Panc1 (cell line): ENCODE results near the gene SMG1. TPM values are rescaled to one million over a fixed set of nuclear protein-coding genes. Genes with fewer than 3 reads are reported as not detected.

Source experiments
- ATAC-seq: fragments of 200-7000 bp; cut with Tn5 transposase; 2 replicates; pipeline ENCODE4 v1.9.1; 2020; ENCODE audit warnings: mild to moderate bottlenecking, moderate library complexity
- BruUV-seq: library from RNA; stranded (reverse); fragments of 400-500 nt; replicated peaks from 2 replicates; lab custom pipeline; 2021; lab: Mats Ljungman, UMichigan
- CTCF ChIA-PET: fragments of 300-600 bp; sonication (Branson Sonifier 250); formaldehyde crosslinking; loops from one replicate; lab custom pipeline; 2022; ENCODE audit warnings: antibody characterized with exemption; lab: Charles Lee
- POLR2A ChIA-PET: fragments of 300-600 bp; sonication (Branson Sonifier 250); formaldehyde crosslinking; loops from one replicate; lab custom pipeline; 2022; ENCODE audit warnings: antibody characterized with exemption; lab: Charles Lee
- DNase-seq: peaks from one replicate; pipeline ENCODE4 v3.0.0-alpha.2; 2010; ENCODE audit warnings: low read depth, low spot score
- H3K27ac ChIP-seq: 2 replicates; pipeline ENCODE4 v1.5.1; 2011; ENCODE audit warnings: mild to moderate bottlenecking, low read length, inconsistent platforms
- H3K27me3 ChIP-seq: fragments of 200-500 bp; sonication (Bioruptor generic); 2 replicates; pipeline ENCODE4 v1.6.0; 2014; ENCODE audit warnings: low read length, inconsistent platforms; ENCODE audit not compliant: control insufficient read depth, insufficient read depth
- H3K36me3 ChIP-seq: fragments of 200-500 bp; sonication (Bioruptor generic); 2 replicates; pipeline ENCODE4 v1.5.1; 2014; ENCODE audit warnings: inconsistent platforms, mild to moderate bottlenecking, low read length, moderate library complexity; ENCODE audit not compliant: control insufficient read depth, insufficient read depth
- H3K4me1 ChIP-seq: 2 replicates; pipeline ENCODE4 v1.5.1; 2011; ENCODE audit warnings: inconsistent platforms, mild to moderate bottlenecking, low read length, moderate library complexity; ENCODE audit not compliant: control insufficient read depth, insufficient read depth
- H3K4me3 ChIP-seq, 2 experiments: 2 replicates each; pipeline ENCODE4 v1.5.1; 2011 to 2012; ENCODE audit warnings: low read depth in 2 of 2, low read length in 2 of 2, mild to moderate bottlenecking in 2 of 2, inconsistent platforms in 1 of 2, moderate library complexity in 1 of 2
- H3K9me3 ChIP-seq: fragments of 200-500 bp; sonication (Bioruptor generic); 2 replicates; pipeline ENCODE4 v1.5.1; 2014; ENCODE audit warnings: low read depth, mild to moderate bottlenecking, inconsistent platforms, low read length, moderate library complexity; ENCODE audit not compliant: control insufficient read depth, insufficient read depth
- CTCF ChIP-seq: fragments of 450-650 bp; IDR thresholded peaks from 2 replicates; pipeline ENCODE4 v1.5.1; 2017; ENCODE audit warnings: mild to moderate bottlenecking
- POLR2AphosphoS5 ChIP-seq: IDR thresholded peaks from 2 replicates; pipeline ENCODE4 v1.6.1; 2012; ENCODE audit warnings: mild to moderate bottlenecking, low read depth, low read length, moderate library complexity
- SIN3A ChIP-seq: IDR thresholded peaks from 2 replicates; pipeline ENCODE4 v1.6.1; 2012; ENCODE audit warnings: low read depth, mild to moderate bottlenecking, low read length, moderate library complexity, borderline replicate concordance; ENCODE audit not compliant: insufficient read depth
- TCF7L2 ChIP-seq: IDR thresholded peaks from 2 replicates; pipeline ENCODE4 v1.6.1; 2011; ENCODE audit warnings: mild to moderate bottlenecking, low read depth, low read length, inconsistent platforms
- in situ Hi-C: cut with HindIII; loops from 2 replicates; pipeline ENCODE4 v1.10.0; 2016; ENCODE audit warnings: low sequenced_read_pairs, low pct_unique_long_range_greater_than_20kb
- intact Hi-C: fragments of 100-400 bp; cut with micrococcal nuclease; formaldehyde crosslinking; loops from one replicate; pipeline ENCODE4 v1.10.0; 2022; ENCODE audit not compliant: unreplicated experiment
- total RNA-seq: library from RNA; stranded (reverse); gene quantifications from one replicate; pipeline ENCODE4 v1.2.1, GENCODE V29; 2021; ENCODE audit not compliant: unreplicated experiment
- TF ChIP-seq, protein P1 (sequence below), 2 experiments: IDR thresholded peaks; 2 replicates each; pipeline ENCODE4 v1.6.1; 2011 to 2012; ENCODE audit warnings: low read depth in 2 of 2, control low read depth in 1 of 2, low read length in 1 of 2, mild to moderate bottlenecking in 1 of 2, moderate library complexity in 1 of 2; ENCODE audit not compliant: insufficient read depth in 1 of 2

SMG1 gene
- total RNA-seq, 1 experiment from 2014 or later = 113 TPM

- Histone ChIP-seq H3K27ac (no peak overlapping the region), H3K36me3 (peaks cover 79% of the 10 kb centered on the region), H3K4me3 (no peak overlapping the region), H3K9me3 (no peaks in the 10 kb centered on the region), H3K27me3 (no peaks in the 10 kb centered on the region), H3K4me1 (no peaks in the 10 kb centered on the region)
- ChIA-PET CTCF (interaction anchor here (0.7 kb wide), 1 partner anchor 133 kb away, joined by 3 read pairs; no protein-coding TSS in a partner anchor), POLR2A (no interaction called here)
- TF ChIP-seq SIN3A (no peak), TCF7L2 (no peak), CTCF (no peak), POLR2AphosphoS5 (no peak)
- TF ChIP-seq, protein P1, sequence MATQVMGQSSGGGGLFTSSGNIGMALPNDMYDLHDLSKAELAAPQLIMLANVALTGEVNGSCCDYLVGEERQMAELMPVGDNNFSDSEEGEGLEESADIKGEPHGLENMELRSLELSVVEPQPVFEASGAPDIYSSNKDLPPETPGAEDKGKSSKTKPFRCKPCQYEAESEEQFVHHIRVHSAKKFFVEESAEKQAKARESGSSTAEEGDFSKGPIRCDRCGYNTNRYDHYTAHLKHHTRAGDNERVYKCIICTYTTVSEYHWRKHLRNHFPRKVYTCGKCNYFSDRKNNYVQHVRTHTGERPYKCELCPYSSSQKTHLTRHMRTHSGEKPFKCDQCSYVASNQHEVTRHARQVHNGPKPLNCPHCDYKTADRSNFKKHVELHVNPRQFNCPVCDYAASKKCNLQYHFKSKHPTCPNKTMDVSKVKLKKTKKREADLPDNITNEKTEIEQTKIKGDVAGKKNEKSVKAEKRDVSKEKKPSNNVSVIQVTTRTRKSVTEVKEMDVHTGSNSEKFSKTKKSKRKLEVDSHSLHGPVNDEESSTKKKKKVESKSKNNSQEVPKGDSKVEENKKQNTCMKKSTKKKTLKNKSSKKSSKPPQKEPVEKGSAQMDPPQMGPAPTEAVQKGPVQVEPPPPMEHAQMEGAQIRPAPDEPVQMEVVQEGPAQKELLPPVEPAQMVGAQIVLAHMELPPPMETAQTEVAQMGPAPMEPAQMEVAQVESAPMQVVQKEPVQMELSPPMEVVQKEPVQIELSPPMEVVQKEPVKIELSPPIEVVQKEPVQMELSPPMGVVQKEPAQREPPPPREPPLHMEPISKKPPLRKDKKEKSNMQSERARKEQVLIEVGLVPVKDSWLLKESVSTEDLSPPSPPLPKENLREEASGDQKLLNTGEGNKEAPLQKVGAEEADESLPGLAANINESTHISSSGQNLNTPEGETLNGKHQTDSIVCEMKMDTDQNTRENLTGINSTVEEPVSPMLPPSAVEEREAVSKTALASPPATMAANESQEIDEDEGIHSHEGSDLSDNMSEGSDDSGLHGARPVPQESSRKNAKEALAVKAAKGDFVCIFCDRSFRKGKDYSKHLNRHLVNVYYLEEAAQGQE (IDR thresholded peaks at IDR 0.05; ENCODE audit: insufficient read depth in 1 of 2, low read depth in 2 of 2, low read length in 1 of 2) = no peak
- intact Hi-C loops (no loop called here), in situ Hi-C loops (loop anchor here (10.0 kb wide), 1 partner anchor 140 kb away; no protein-coding TSS in a partner anchor)
- BruUV-seq = no TSS peak
- DNase-seq (no peak), ATAC-seq (no peak)
Measured at GRCh38 chr16:18834864-18835263, 91.3 kb downstream of the SMG1 start.

GRCh38 chr16:18833707-18834505, 92.3 kb downstream of the SMG1 start:
- intact Hi-C loops (no loop called here), in situ Hi-C loops (loop anchor here (10.0 kb wide), 1 partner anchor 141 kb away; no protein-coding TSS in a partner anchor)
- Histone ChIP-seq H3K4me1 (no peaks in the 10 kb centered on the region), H3K27me3 (no peaks in the 10 kb centered on the region), H3K27ac (no peak overlapping the region), H3K36me3 (peaks cover 83% of the 10 kb centered on the region), H3K4me3 (no peak overlapping the region), H3K9me3 (no peaks in the 10 kb centered on the region)
- DNase-seq (no peak), ATAC-seq (no peak)
- BruUV-seq = no TSS peak
- TF ChIP-seq SIN3A (no peak), CTCF (no peak), TCF7L2 (no peak), POLR2AphosphoS5 (no peak)
- TF ChIP-seq, protein P1 (IDR thresholded peaks at IDR 0.05; ENCODE audit: insufficient read depth in 1 of 2, low read depth in 2 of 2, low read length in 1 of 2) = no peak
- CTCF ChIA-PET = no interaction called here
- POLR2A ChIA-PET = no interaction called here
